ENCODE results near the gene NBEA. TPM values are rescaled to one million over a fixed set of nuclear protein-coding genes. Genes with fewer than 3 reads are reported as not detected.
"Not testable (repeated sequence)": the region's sequence is repeated elsewhere in the genome, so short reads cannot be mapped to it uniquely, and the experiment has no call there.

NBEA gene
- total RNA-seq, 4 donors from 2014 or later = 21.5 to 60.4 (median 27.9) TPM

DNA sequence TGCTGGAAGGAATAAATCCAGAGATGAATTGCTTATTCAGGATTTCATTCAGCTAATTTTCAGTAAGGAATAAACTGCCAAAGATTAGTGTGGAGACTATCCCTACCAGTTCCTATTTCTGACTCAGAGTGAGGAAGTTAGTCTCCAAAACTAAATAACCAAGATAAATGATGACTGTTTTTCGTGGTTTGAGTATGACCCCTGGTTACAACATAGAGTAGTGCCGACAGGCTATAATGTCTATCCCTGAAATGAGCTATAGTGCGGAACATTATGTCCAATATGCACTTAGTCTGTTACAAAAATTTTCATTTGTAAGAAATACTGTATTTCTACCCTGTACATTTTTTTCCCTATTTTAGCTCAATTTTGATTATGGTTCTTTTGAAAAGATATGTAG, 51.4 kb downstream of the NBEA start:
- TF ChIP-seq, protein P1, sequence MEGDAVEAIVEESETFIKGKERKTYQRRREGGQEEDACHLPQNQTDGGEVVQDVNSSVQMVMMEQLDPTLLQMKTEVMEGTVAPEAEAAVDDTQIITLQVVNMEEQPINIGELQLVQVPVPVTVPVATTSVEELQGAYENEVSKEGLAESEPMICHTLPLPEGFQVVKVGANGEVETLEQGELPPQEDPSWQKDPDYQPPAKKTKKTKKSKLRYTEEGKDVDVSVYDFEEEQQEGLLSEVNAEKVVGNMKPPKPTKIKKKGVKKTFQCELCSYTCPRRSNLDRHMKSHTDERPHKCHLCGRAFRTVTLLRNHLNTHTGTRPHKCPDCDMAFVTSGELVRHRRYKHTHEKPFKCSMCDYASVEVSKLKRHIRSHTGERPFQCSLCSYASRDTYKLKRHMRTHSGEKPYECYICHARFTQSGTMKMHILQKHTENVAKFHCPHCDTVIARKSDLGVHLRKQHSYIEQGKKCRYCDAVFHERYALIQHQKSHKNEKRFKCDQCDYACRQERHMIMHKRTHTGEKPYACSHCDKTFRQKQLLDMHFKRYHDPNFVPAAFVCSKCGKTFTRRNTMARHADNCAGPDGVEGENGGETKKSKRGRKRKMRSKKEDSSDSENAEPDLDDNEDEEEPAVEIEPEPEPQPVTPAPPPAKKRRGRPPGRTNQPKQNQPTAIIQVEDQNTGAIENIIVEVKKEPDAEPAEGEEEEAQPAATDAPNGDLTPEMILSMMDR (IDR thresholded peaks at IDR 0.05) = no peak
- no peak for TF ChIP-seq POLR2A (IDR thresholded peaks at IDR 0.05)
- no peaks in the 10 kb centered on the region for H3K27me3 ChIP-seq
- intact Hi-C loops (cut with DNase I) = no loop called here
- no peaks in the 10 kb centered on the region for H3K36me3 ChIP-seq
- no peaks in the 10 kb centered on the region for H3K4me1 ChIP-seq
- no peaks in the 10 kb centered on the region for H3K9me3 ChIP-seq
- H3K4me3 ChIP-seq (replicated peaks in 1 of 3) = no peak overlapping the region
- DNase-seq = no peak
- no peak overlapping the region for H3K27ac ChIP-seq
- 87 to 98% methylated on average over 3 of the region's 3 CpGs for WGBS, 2 donors

DNA sequence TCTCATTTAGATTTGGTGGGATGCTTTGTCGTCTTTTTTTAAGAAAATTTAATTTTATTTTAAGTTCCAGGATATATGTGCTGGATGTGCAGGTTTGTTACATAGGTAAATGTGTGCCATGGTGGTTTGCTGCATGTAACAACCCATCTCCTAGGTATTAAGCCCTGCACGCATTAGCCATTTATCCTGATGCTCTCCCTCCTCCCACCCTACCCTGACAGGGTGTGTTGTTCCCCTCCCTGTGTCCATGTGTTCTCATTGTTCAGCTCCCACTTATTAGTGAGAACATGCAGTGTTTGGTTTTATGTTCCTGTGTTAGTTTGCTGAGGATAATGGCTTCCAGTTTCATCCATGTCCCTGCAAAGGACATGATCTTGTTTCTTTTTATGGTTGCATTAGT, 61.7 kb downstream of the NBEA start:
- 90 to 97% methylated on average over 2 of the region's 2 CpGs for WGBS, 2 donors
- intact Hi-C loops (cut with DNase I); H3K36me3 ChIP-seq; H3K4me3 ChIP-seq (replicated peaks in 1 of 3); H3K4me1 ChIP-seq; DNase-seq; H3K27me3 ChIP-seq; H3K9me3 ChIP-seq; H3K27ac ChIP-seq: not testable (repeated sequence)

DNA sequence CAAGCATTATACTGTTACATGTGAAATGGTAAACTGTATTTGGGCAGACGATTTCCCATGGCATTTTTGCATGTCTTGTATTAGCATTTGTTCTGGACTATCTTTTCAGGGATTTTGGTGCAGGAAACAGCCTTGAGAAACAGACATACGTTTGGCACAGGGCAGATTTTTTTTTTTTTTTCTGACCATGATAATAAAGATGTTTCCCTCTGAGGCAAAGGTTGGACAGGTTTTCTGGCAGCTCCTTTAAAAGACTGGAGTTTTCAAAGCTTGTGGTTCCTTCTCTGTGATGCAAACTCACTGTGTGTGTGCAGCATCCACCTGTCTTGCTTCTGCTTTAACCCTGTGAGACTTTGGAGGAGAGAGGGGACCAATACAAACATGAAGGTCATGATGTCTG, 63.0 kb downstream of the NBEA start:
- DNase-seq = no peak
- no peaks in the 10 kb centered on the region for H3K27me3 ChIP-seq
- intact Hi-C loops (cut with DNase I) = no loop called here
- H3K27ac ChIP-seq = no peak overlapping the region
- H3K4me3 ChIP-seq (replicated peaks in 1 of 3) = no peak overlapping the region
- H3K4me1 ChIP-seq = no peaks in the 10 kb centered on the region
- no peaks in the 10 kb centered on the region for H3K9me3 ChIP-seq
- TF ChIP-seq, protein P1 (IDR thresholded peaks at IDR 0.05) = no peak
- TF ChIP-seq POLR2A (IDR thresholded peaks at IDR 0.05) = no peak
- 63 to 72% methylated on average over 2 of the region's 2 CpGs for WGBS, 2 donors
- H3K36me3 ChIP-seq = no peaks in the 10 kb centered on the region

DNA sequence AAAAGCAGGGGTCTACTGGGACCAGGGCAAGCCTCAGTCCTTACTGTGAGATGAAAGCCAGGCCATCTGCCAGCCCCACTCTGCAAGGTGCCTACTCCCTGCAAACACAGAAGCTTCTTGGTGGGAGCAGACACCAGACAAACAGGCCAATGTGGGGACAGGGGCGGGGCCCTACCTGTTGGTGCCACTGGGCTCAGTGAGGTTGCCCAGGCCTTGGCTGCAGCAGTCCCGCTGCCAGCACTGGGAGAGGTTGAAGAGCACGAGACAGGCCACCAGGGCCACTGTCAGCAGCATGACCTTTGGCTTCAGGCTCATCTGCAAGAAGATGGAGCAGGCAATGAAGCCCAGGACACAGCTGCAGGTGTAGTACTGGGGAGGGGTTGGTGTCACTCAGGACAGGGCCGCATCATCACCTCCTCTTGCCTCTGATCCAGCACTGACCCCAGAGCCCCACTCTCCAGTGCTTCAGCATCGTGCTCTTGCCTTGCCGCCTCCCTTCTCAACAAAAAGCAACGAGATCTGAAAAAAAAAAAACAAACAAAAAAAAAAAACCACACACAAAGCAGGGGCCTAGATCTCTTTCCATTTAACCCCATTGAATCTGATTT, 72.6 kb downstream of the NBEA start:
- 67 to 81% methylated on average over 5 to 7 of the region's 7 CpGs for WGBS, 2 donors
- Histone ChIP-seq H3K9me3 (no peaks in the 10 kb centered on the region), H3K27ac (no peak overlapping the region), H3K36me3 (no peaks in the 10 kb centered on the region), H3K27me3 (no peaks in the 10 kb centered on the region), H3K4me3 (replicated peaks in 1 of 3) (no peak overlapping the region), H3K4me1 (no peaks in the 10 kb centered on the region)
- intact Hi-C loops (cut with DNase I) = no loop called here
- TF ChIP-seq, protein P1 (IDR thresholded peaks at IDR 0.05) = no peak
- no peak for TF ChIP-seq POLR2A (IDR thresholded peaks at IDR 0.05)
- DNase-seq = no peak

DNA sequence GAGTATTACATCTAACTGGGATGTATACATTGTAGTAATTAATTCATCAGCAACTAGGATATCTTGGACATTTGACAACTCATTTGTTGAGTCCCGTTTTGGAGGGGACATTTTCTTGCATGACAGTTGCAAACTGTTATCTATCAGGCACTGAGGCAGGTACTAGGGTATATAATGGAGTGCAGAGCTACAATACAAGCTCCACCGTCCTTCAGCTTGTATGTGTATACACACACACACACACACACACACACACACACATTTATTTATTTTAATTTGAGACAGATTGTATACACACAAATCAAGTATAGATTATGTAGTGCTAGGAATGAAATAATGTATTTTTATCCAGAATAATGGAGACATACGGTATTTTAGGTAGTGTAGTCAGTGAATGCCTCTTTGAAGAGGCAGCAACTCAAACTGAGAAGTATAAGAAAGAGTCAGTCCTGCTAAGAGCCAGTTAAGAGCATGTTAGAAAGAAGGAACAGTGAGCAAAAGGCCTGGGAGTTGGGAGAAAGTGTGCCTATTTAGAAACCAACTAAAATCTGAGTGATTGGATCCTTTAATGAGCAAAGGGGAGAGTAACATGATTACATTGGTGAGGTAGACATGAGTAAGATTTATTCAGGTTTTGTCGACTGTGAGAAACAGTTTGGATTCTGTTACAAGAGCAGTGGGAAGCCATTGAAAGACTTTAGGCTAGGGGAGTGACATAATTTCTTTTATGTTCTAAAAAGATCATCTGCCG, 74.5 kb downstream of the NBEA start:
- no peak overlapping the region for H3K27ac ChIP-seq
- H3K36me3 ChIP-seq = no peaks in the 10 kb centered on the region
- TF ChIP-seq, protein P1 (IDR thresholded peaks at IDR 0.05) = no peak
- no peak for TF ChIP-seq POLR2A (IDR thresholded peaks at IDR 0.05)
- no peaks in the 10 kb centered on the region for H3K4me1 ChIP-seq
- H3K9me3 ChIP-seq = no peaks in the 10 kb centered on the region
- H3K4me3 ChIP-seq (replicated peaks in 1 of 3) = no peak overlapping the region
- 72 to 79% methylated on average over 5 of the region's 5 CpGs for WGBS, 2 donors
- intact Hi-C loops (cut with DNase I) = no loop called here
- no peaks in the 10 kb centered on the region for H3K27me3 ChIP-seq
- no peak for DNase-seq

Data from thyroid gland (tissue), 4 donors.